Hepatocyte (in vitro differentiated cells): Measurements from ENCODE around the gene SEMA4A.

Source experiments
- EZH2 ChIP-seq: fragments of 200-600 bp; sonication (generic); IDR thresholded peaks from 2 replicates; pipeline ENCODE4 v1.6.1; 2016; ENCODE audit warnings: antibody characterized with exemption, mild to moderate bottlenecking, borderline replicate concordance
- TF ChIP-seq, protein P1 (sequence below): fragments of 200-600 bp; sonication (generic); IDR thresholded peaks from 2 replicates; pipeline ENCODE4 v1.5.1; 2016; ENCODE audit warnings: antibody characterized with exemption, mild to moderate bottlenecking; ENCODE audit not compliant: poor library complexity

DNA sequence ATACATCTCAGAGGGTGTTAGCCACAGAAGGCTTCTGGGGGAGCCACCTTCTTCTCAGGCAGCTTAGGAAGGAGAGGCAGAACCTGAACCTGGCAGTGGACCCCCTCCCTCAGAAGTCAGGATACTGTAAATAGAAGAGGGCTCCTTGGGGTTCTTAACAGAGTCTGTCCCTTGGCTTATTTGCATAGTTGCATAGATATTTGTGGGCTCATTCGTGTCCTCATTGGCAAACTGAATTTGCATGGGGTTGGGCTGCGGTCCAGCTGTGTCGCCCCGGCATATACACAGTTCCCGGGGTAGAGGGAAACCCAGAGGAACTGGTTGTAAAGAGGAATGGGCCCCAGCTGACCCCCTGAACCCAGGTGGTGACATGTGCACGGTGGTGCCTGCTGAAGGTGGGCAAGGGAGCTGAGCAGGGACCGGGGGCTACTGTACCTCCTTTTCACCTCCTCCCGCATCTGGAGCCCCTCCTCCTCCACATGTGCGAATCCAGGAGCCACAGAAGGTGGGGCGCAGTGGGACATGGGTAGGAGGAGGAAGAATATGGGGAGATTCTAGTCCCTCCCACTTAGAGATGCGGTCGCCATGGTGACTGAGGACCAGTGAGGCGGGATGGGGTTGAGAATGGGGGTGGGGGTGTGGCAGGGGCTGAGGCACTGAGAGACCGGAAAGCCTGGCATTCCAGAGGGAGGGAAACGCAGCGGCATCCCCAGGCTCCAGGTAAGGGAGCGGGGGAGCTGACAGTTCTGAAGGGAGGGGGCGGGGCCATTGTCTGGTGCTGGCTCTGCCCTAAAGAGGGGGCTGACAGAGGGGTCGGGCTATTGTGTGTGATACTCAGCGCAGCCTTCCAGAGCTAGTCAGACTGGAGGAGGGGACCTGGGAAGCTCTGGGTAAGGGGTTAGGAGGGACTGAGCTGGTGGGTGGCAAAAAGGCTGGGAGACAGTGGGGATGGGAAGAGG is 3.7 kb upstream of the SEMA4A start:
- TF ChIP-seq, protein P1, sequence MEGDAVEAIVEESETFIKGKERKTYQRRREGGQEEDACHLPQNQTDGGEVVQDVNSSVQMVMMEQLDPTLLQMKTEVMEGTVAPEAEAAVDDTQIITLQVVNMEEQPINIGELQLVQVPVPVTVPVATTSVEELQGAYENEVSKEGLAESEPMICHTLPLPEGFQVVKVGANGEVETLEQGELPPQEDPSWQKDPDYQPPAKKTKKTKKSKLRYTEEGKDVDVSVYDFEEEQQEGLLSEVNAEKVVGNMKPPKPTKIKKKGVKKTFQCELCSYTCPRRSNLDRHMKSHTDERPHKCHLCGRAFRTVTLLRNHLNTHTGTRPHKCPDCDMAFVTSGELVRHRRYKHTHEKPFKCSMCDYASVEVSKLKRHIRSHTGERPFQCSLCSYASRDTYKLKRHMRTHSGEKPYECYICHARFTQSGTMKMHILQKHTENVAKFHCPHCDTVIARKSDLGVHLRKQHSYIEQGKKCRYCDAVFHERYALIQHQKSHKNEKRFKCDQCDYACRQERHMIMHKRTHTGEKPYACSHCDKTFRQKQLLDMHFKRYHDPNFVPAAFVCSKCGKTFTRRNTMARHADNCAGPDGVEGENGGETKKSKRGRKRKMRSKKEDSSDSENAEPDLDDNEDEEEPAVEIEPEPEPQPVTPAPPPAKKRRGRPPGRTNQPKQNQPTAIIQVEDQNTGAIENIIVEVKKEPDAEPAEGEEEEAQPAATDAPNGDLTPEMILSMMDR, result no peak
- TF ChIP-seq EZH2, result no peak
